ELR (cell line): ENCODE results near the gene KIFBP.
A peak's percentile ranks its signal among the peaks of the same experiment; 100 is the strongest.
"Not testable (repeated sequence)": the region's sequence is repeated elsewhere in the genome, so short reads cannot be mapped to it uniquely, and the experiment has no call there.

Experiments used
- DNase-seq: peaks from one replicate; pipeline ENCODE4 v3.0.0-alpha.2; 2015; ENCODE audit warnings: low read depth

The KIFBP gene

GRCh38 chr10:68988530-68989316, at the start of gene KIFBP:
KIFBP (plus strand) TSS chr10:68988803; CDS start chr10:68988833, 30 bp downstream.
- peak; percentile 98 for DNase-seq

GRCh38 chr10:68938884-68939283, 49.7 kb upstream of the KIFBP start:
- DNase-seq = no peak

- DNase-seq = not testable (repeated sequence)
Observed at GRCh38 chr10:68940917-68941316, 47.7 kb upstream of the KIFBP start.

GRCh38 chr10:68950598-68950997, 38.0 kb upstream of the KIFBP start:
- DNase-seq = no peak

GRCh38 chr10:68954904-68955303, 33.7 kb upstream of the KIFBP start:
- no peak for DNase-seq

GRCh38 chr10:68955355-68955831, 33.2 kb upstream of the KIFBP start:
- no peak for DNase-seq

- peak; percentile 96 for DNase-seq
Observed at GRCh38 chr10:68955832-68956532, 32.6 kb upstream of the KIFBP start, which contains the start of gene DDX21. DDX21 (plus strand) TSS chr10:68956170; CDS start chr10:68956226, 56 bp downstream.

- DNase-seq = no peak
Observed at GRCh38 chr10:68957284-68957615, 31.4 kb upstream of the KIFBP start.

GRCh38 chr10:68957654-68958053, 30.9 kb upstream of the KIFBP start:
- peak; percentile 20 for DNase-seq

GRCh38 chr10:68959695-68960527, 28.7 kb upstream of the KIFBP start:
- no peak for DNase-seq

GRCh38 chr10:68963151-68963550, 25.5 kb upstream of the KIFBP start:
- DNase-seq = no peak

GRCh38 chr10:68973975-68974374, 14.6 kb upstream of the KIFBP start:
- DNase-seq = no peak

GRCh38 chr10:68975936-68976473, 12.6 kb upstream of the KIFBP start:
- DNase-seq = not testable (repeated sequence)

GRCh38 chr10:68979738-68980137, 8.9 kb upstream of the KIFBP start:
- DNase-seq = not testable (repeated sequence)

GRCh38 chr10:68981074-68981473, 7.5 kb upstream of the KIFBP start:
- peak; percentile 62 for DNase-seq

GRCh38 chr10:68982389-68982788, 6.2 kb upstream of the KIFBP start:
- no peak for DNase-seq

- DNase-seq = peak; percentile 13
Observed at GRCh38 chr10:68987611-68988010, 992 bp upstream of the KIFBP start.

GRCh38 chr10:68989317-68989990, 851 bp downstream of the KIFBP start:
- peak; percentile 39 for DNase-seq

GRCh38 chr10:68992636-68993440, 4.2 kb downstream of the KIFBP start:
- peak; percentile 84 for DNase-seq

GRCh38 chr10:68997211-68997610, 8.6 kb downstream of the KIFBP start:
- DNase-seq = no peak

- DNase-seq = peak; percentile 81
Observed at GRCh38 chr10:69004821-69005220, 16.2 kb downstream of the KIFBP start.
